DOHH2 (cell line): Measurements from ENCODE around the gene RP9.

Experiments
- CTCF ChIP-seq: fragments of 200-600 bp; sonication (generic); IDR thresholded peaks from one replicate; pipeline ENCODE4 v1.5.1; 2014; ENCODE audit warnings: antibody characterized with exemption, mild to moderate bottlenecking, low read depth, low read length; ENCODE audit not compliant: poor library complexity, severe bottlenecking
- EZH2phosphoT487 ChIP-seq: fragments of 200-600 bp; sonication (generic); IDR thresholded peaks from 2 replicates; pipeline ENCODE4 v1.6.1; 2017; ENCODE audit warnings: borderline replicate concordance, mild to moderate bottlenecking, antibody characterized with exemption, low read length, moderate library complexity, mixed read lengths

- TF ChIP-seq CTCF (no peak), EZH2phosphoT487 (no peak)
Observed at GRCh38 chr7:33054261-33054964, 54.8 kb downstream of the RP9 start.
